Measurements from ENCODE around the gene PRPS1L1. TPM values are rescaled to one million over a fixed set of nuclear protein-coding genes. Genes with fewer than 3 reads are reported as not detected.

The PRPS1L1 gene
- not detected in 2 replicates for total RNA-seq

GRCh38 chr7:18027628-18028027 is at the start of gene PRPS1L1:
PRPS1L1 (minus strand) TSS chr7:18027846.

Other genes with a start within 250 kb of the PRPS1L1 start
- 21.9 and 34.4 TPM in 2 replicates for gene SNX13, start 87.4 kb downstream of the PRPS1L1 start, total RNA-seq